Endothelial cell of umbilical vein (primary cell): ENCODE measurements around the gene OR51V1. TPM values are rescaled to one million over a fixed set of nuclear protein-coding genes. Genes with fewer than 3 reads are reported as not detected.

Experiments
- BruUV-seq: library from RNA; stranded (reverse); fragments of 400-500 nt; replicated peaks from 2 replicates; lab custom pipeline; 2021; lab: Mats Ljungman, UMichigan
- CTCF ChIA-PET: fragments of 300-600, 350-600 bp; sonication (Branson Sonifier 250); formaldehyde crosslinking; loops from one replicate; lab custom pipeline; 2021; ENCODE audit warnings: antibody characterized with exemption, inconsistent platforms; lab: Charles Lee
- POLR2A ChIA-PET: fragments of 300-600, 350-600 bp; sonication (Branson Sonifier 250); formaldehyde crosslinking; loops from one replicate; lab custom pipeline; 2021; ENCODE audit warnings: antibody characterized with exemption, inconsistent platforms; lab: Charles Lee
- DNase-seq: peaks from one replicate; pipeline ENCODE4 v3.0.0-alpha.2; 2011; ENCODE audit warnings: low read depth, low spot score
- FAIRE-seq: peaks from 2 replicates; lab custom pipeline; 2011; peaks lifted over from hg19 to GRCh38; lab: Jason Lieb, UNC
- H2AFZ ChIP-seq: 2 replicates; pipeline ENCODE4 v1.6.0; 2012; ENCODE audit warnings: low read depth, low read length, control low read depth, inconsistent platforms
- H3K27ac ChIP-seq: 2 replicates; pipeline ENCODE4 v1.5.1; 2011; ENCODE audit warnings: low read depth, mild to moderate bottlenecking, control low read depth, low read length, moderate library complexity; ENCODE audit not compliant: insufficient read depth
- H3K27me3 ChIP-seq, 2 experiments: 2 replicates each; pipeline versions ENCODE4 v1.6.0 to v1.6.1; 2011; ENCODE audit warnings: low read length in 2 of 2, mixed read lengths in 1 of 2; ENCODE audit not compliant: control insufficient read depth in 2 of 2, insufficient read depth in 2 of 2
- H3K36me3 ChIP-seq, 2 experiments: 2 replicates in 1 of 2; 3 replicates in 1 of 2; pipeline ENCODE4 v1.5.1; 2011; ENCODE audit warnings: low read length in 2 of 2, mild to moderate bottlenecking in 1 of 2, moderate library complexity in 1 of 2; ENCODE audit not compliant: control insufficient read depth in 2 of 2, insufficient read depth in 2 of 2; ENCODE audit errors: extremely low read depth in 1 of 2
- H3K4me1 ChIP-seq: 3 replicates; pipeline ENCODE4 v1.5.1; 2011; ENCODE audit warnings: mild to moderate bottlenecking, low read length; ENCODE audit not compliant: control insufficient read depth, insufficient read depth; ENCODE audit errors: extremely low read depth
- H3K4me2 ChIP-seq: 2 replicates; pipeline ENCODE4 v1.6.1; 2011; ENCODE audit warnings: low read length, control low read depth, mixed read lengths; ENCODE audit not compliant: insufficient read depth
- H3K4me3 ChIP-seq, 3 experiments: fragments of 200-600 bp in 1 of 3; sonication (generic), shearing (Covaris generic) in 1 of 3; replicated peaks in 1 of 3; 2 replicates each; pipeline ENCODE4 v1.5.1; 2011 to 2016; ENCODE audit warnings: control low read depth in 3 of 3, low read length in 3 of 3, mild to moderate bottlenecking in 2 of 3, inconsistent platforms in 1 of 3, low read depth in 1 of 3, moderate library complexity in 1 of 3; ENCODE audit not compliant: insufficient read depth in 1 of 3
- H3K79me2 ChIP-seq: 2 replicates; pipeline ENCODE4 v1.6.0; 2012; ENCODE audit warnings: low read length, inconsistent platforms; ENCODE audit not compliant: control insufficient read depth, insufficient read depth
- H3K9ac ChIP-seq: replicated peaks from 2 replicates; pipeline ENCODE3; 2011; ENCODE audit warnings: low read length, control low read depth; ENCODE audit not compliant: insufficient read depth; ENCODE audit errors: extremely low read depth
- H3K9me1 ChIP-seq: replicated peaks from 3 replicates; pipeline ENCODE4 v1.6.0; 2011; ENCODE audit warnings: mild to moderate bottlenecking, low read length; ENCODE audit not compliant: control insufficient read depth, insufficient read depth; ENCODE audit errors: extremely low read depth
- H3K9me3 ChIP-seq: replicated peaks from 2 replicates; pipeline ENCODE4 v1.5.1; 2012; ENCODE audit warnings: low read length, inconsistent platforms; ENCODE audit not compliant: control insufficient read depth, insufficient read depth
- H4K20me1 ChIP-seq: replicated peaks from 2 replicates; pipeline ENCODE3; 2011; ENCODE audit warnings: mild to moderate bottlenecking, low read length; ENCODE audit not compliant: control insufficient read depth, insufficient read depth; ENCODE audit errors: extremely low read depth
- POLR2AphosphoS5 ChIP-seq: IDR thresholded peaks from 2 replicates; pipeline ENCODE4 v1.6.1; 2012; ENCODE audit warnings: low read depth, mild to moderate bottlenecking, control low read depth, low read length, moderate library complexity; ENCODE audit not compliant: insufficient read depth
- dilution Hi-C: fragments of 300-500 bp; cut with MboI; formaldehyde crosslinking; loops from one replicate; pipeline ENCODE4 v1.15.0; 2019; ENCODE audit warnings: low sequenced_read_pairs; ENCODE audit not compliant: extremely low pct_ligation_motif_present
- intact Hi-C: fragments of 100-400 bp; cut with micrococcal nuclease; formaldehyde crosslinking; loops from one replicate; pipeline ENCODE4 v1.10.0; 2022
- polyA plus RNA-seq, 4 experiments: library from polyadenylated mRNA; depleted of rRNA in 3 of 4; stranded (reverse) in 3 of 4; unstranded in 1 of 4; fragments of >200 nt; gene quantifications; 2 replicates each; pipeline versions ENCODE4 v1.2.1 to v1.2.3, GENCODE V29; 2011 to 2012; ENCODE audit warnings: missing spikeins in 1 of 4
- total RNA-seq: library from RNA; stranded (reverse); gene quantifications from 2 replicates; pipeline ENCODE4 v1.2.3, GENCODE V29; 2021
- TF ChIP-seq, protein P1 (sequence below), 2 donors: IDR thresholded peaks; 1 replicate in 1 of 2; 2 replicates in 1 of 2; pipeline ENCODE4 v1.5.1; 2011; ENCODE audit warnings: low read length in 2 of 2, mild to moderate bottlenecking in 2 of 2, moderate library complexity in 2 of 2, control low read depth in 1 of 2, inconsistent platforms in 1 of 2, low read depth in 1 of 2; ENCODE audit not compliant: insufficient read depth in 1 of 2; ENCODE audit errors: extremely low read depth in 1 of 2

OR51V1 gene
- total and polyA plus RNA-seq, 2 donors (not counting 3 experiments of a cell fraction or from before 2014, with no cell fraction given) = not detected

- H3K9ac ChIP-seq = no peak overlapping the region
- CTCF ChIA-PET = interaction anchor here (3.9 kb wide), 1 partner anchor 176 kb away, joined by 39 read pairs; no protein-coding TSS in a partner anchor
- DNase-seq (peak; percentile 72), FAIRE-seq (peak; percentile 69)
- H3K4me3 ChIP-seq = no peak overlapping the region
- H3K27ac ChIP-seq = no peak overlapping the region
- TF ChIP-seq, protein P1, sequence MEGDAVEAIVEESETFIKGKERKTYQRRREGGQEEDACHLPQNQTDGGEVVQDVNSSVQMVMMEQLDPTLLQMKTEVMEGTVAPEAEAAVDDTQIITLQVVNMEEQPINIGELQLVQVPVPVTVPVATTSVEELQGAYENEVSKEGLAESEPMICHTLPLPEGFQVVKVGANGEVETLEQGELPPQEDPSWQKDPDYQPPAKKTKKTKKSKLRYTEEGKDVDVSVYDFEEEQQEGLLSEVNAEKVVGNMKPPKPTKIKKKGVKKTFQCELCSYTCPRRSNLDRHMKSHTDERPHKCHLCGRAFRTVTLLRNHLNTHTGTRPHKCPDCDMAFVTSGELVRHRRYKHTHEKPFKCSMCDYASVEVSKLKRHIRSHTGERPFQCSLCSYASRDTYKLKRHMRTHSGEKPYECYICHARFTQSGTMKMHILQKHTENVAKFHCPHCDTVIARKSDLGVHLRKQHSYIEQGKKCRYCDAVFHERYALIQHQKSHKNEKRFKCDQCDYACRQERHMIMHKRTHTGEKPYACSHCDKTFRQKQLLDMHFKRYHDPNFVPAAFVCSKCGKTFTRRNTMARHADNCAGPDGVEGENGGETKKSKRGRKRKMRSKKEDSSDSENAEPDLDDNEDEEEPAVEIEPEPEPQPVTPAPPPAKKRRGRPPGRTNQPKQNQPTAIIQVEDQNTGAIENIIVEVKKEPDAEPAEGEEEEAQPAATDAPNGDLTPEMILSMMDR (IDR thresholded peaks at IDR 0.05; ENCODE audit: extremely low read depth in 1 of 2, insufficient read depth in 1 of 2, low read depth in 1 of 2, low read length in 2 of 2) = peak; percentile 32 to 42
- no peak for TF ChIP-seq POLR2AphosphoS5
- intact Hi-C loops (loop anchor here (1.0 to 2.0 kb wide), 5 partner anchors 80 to 604 kb away; partner anchors contain the start of gene OR52N2), dilution Hi-C loops (no loop called here)
- BruUV-seq = no TSS peak
- no peak overlapping the region for H2AFZ ChIP-seq
- H3K27me3 ChIP-seq = no peaks in the 10 kb centered on the region
- no peaks in the 10 kb centered on the region for H3K9me3 ChIP-seq
- H3K9me1 ChIP-seq = no peaks in the 10 kb centered on the region
- H3K4me1 ChIP-seq = no peaks in the 10 kb centered on the region
- no peaks in the 10 kb centered on the region for H4K20me1 ChIP-seq
- no peaks in the 10 kb centered on the region for H3K79me2 ChIP-seq
- no peak overlapping the region for H3K4me2 ChIP-seq
- no peaks in the 10 kb centered on the region for H3K36me3 ChIP-seq
- POLR2A ChIA-PET = no interaction called here
Measured at GRCh38 chr11:5204787-5205186, 4.3 kb upstream of the OR51V1 start.

DNA sequence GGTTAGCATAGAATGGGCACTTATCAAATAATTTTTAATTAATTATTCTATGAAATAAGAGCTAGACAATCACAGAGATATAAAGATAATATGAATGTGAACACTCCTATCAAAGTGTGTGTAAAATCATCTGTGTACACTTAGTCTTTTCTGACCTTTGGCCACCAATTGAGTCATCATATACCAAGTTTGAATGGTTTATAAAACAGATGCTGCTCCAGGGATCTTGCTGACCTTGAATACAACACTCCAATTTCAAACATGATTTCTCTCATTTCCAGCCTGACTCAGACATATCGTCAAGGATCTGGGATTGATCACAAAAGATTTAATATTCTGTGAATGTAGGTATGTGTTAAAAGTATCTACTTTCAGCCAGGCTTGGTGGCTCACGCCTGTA is 2.9 kb upstream of the OR51V1 start:
- intact Hi-C loops = no loop called here
- DNase-seq = no peak
- H3K9ac ChIP-seq = no peak overlapping the region
- no peak overlapping the region for H3K4me3 ChIP-seq
- no peaks in the 10 kb centered on the region for H3K9me1 ChIP-seq
- H3K79me2 ChIP-seq = no peaks in the 10 kb centered on the region
- H3K27me3 ChIP-seq = no peaks in the 10 kb centered on the region
- no peaks in the 10 kb centered on the region for H3K4me1 ChIP-seq
- no peak overlapping the region for H3K4me2 ChIP-seq
- no peaks in the 10 kb centered on the region for H3K9me3 ChIP-seq
- dilution Hi-C loops = no loop called here
- H3K27ac ChIP-seq = no peak overlapping the region
- ChIA-PET POLR2A (no interaction called here), CTCF (interaction anchor here (1.2 to 3.9 kb wide), 6 partner anchors 10 to 688 kb away, joined by 3 to 39 read pairs (median 6); no protein-coding TSS in a partner anchor)
- H4K20me1 ChIP-seq = no peaks in the 10 kb centered on the region
- no peak for FAIRE-seq
- no TSS peak for BruUV-seq
- H2AFZ ChIP-seq = no peak overlapping the region
- TF ChIP-seq, protein P1 (IDR thresholded peaks at IDR 0.05; ENCODE audit: extremely low read depth in 1 of 2, insufficient read depth in 1 of 2, low read depth in 1 of 2, low read length in 2 of 2) = no peak
- no peaks in the 10 kb centered on the region for H3K36me3 ChIP-seq
